ENCODE results near the gene SPTAN1. TPM values are rescaled to one million over a fixed set of nuclear protein-coding genes. Genes with fewer than 3 reads are reported as not detected.

Gene SPTAN1
- total RNA-seq, 1 donor from 2014 or later, result 286 TPM

DNA sequence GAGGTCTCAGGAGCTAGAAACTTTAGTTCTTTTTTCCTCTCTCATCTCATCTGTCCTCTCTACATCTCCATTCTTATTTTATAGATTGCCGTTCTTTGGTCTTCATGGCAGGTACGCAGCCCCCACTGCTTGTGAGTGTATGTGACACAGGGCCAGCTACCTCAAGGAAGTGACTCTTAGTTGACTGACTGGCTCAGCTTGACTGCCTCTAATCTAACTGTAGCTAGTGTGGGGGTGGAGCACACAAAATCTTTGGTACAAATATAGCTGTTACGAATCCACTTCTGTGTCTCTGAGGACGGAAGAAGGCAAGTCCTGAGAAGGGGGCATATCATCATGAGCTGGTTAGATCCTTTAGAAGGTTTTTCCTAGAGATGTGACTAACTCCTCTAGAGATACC, 19.8 kb upstream of the SPTAN1 start:
- intact Hi-C loops (cut with micrococcal nuclease), result no loop called here
- DNase-seq (ENCODE audit: low spot score), result no peak
- Mint-ChIP-seq H3K9me3 (no peaks in the 10 kb centered on the region), H3K27ac (no peak overlapping the region), H3K36me3 (ENCODE audit: low read depth) (peaks cover 53% of the 10 kb centered on the region), H3K4me3 (ENCODE audit: low read depth) (no peak overlapping the region), H3K27me3 (ENCODE audit: low read depth) (no peaks in the 10 kb centered on the region), H3K4me1 (ENCODE audit: low read depth) (no peaks in the 10 kb centered on the region)

DNA sequence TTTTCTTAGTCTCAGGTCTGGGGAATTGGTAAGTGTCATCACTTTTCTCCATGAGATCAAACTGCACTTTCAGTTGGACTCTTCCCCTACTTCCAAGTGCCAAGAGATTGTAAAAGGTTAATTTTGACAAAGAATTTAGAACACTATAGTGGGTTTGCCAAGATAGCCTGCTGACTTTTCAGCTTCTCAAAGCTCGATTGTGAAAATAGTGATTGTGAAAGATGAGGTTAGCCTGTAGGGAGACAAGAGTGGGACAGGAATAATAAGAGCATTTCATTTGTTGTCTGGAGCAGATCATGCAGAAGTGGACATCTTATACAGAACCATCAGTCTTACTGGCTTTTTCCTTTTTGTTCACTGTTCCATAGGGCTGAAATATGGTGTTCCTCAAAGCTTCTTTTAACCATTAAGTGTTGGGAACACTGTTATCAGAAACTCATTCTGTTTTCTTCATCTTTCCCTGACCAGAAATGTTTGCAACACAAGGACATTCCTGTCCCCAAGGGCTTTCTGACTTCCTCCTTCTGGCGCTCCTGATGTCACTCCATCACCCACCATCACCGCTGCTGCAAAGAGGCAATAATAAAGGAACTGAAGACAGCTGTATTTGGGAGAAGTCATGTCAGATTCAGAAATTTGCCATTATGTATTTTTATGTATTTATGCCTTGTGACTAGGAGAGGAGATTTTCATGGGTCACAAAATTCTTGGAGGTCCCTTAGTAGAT, 11.6 kb upstream of the SPTAN1 start:
- H3K9me3 Mint-ChIP-seq, result no peaks in the 10 kb centered on the region
- peaks cover 2% of the 10 kb centered on the region for H3K4me1 Mint-ChIP-seq (ENCODE audit: low read depth)
- H3K36me3 Mint-ChIP-seq (ENCODE audit: low read depth), result peaks cover 64% of the 10 kb centered on the region
- no peaks in the 10 kb centered on the region for H3K27me3 Mint-ChIP-seq (ENCODE audit: low read depth)
- intact Hi-C loops (cut with micrococcal nuclease), result no loop called here
- H3K27ac Mint-ChIP-seq, result no peak overlapping the region
- no peak overlapping the region for H3K4me3 Mint-ChIP-seq (ENCODE audit: low read depth)
- DNase-seq (ENCODE audit: low spot score), result no peak

DNA sequence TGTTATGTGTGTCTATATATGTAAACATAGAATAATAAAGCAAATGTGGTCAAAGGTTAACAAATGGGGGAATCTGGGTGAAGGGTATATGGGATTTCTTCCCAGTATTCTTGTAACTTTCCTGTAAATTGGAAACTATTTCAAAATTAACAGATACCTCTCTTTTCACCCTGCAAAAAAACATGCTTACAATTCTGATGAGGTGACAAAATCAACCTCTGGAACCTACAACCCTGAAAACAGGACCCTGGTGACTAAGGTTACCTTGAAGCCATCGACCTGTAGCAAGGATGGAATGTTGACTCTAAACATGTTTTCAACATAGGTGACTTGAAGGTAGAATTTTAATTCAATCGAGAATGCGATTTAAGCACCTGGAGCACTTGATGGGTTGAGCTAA, 5.9 kb upstream of the SPTAN1 start:
- H3K27ac Mint-ChIP-seq, result no peak overlapping the region
- no peak overlapping the region for H3K4me3 Mint-ChIP-seq (ENCODE audit: low read depth)
- H3K9me3 Mint-ChIP-seq, result no peaks in the 10 kb centered on the region
- H3K36me3 Mint-ChIP-seq (ENCODE audit: low read depth), result peaks cover 15% of the 10 kb centered on the region
- intact Hi-C loops (cut with micrococcal nuclease), result no loop called here
- DNase-seq (ENCODE audit: low spot score), result no peak
- H3K27me3 Mint-ChIP-seq (ENCODE audit: low read depth), result no peaks in the 10 kb centered on the region
- peaks cover 27% of the 10 kb centered on the region for H3K4me1 Mint-ChIP-seq (ENCODE audit: low read depth)

GRCh38 chr9:128548876-128549275, 3.5 kb upstream of the SPTAN1 start:
- intact Hi-C loops (cut with micrococcal nuclease), result no loop called here
- Mint-ChIP-seq H3K4me3 (ENCODE audit: low read depth) (no peak overlapping the region), H3K36me3 (ENCODE audit: low read depth) (peaks cover 2% of the 10 kb centered on the region), H3K4me1 (ENCODE audit: low read depth) (peaks cover 33% of the 10 kb centered on the region), H3K27me3 (ENCODE audit: low read depth) (no peaks in the 10 kb centered on the region), H3K9me3 (no peaks in the 10 kb centered on the region), H3K27ac (no peak overlapping the region)
- no peak for DNase-seq (ENCODE audit: low spot score)

- H3K27me3 Mint-ChIP-seq (ENCODE audit: low read depth), result no peaks in the 10 kb centered on the region
- DNase-seq (ENCODE audit: low spot score), result no peak
- no peaks in the 10 kb centered on the region for H3K36me3 Mint-ChIP-seq (ENCODE audit: low read depth)
- peak overlapping the region; percentile 90 for H3K27ac Mint-ChIP-seq
- intact Hi-C loops (cut with micrococcal nuclease), result loop anchor here (5.0 to 10.0 kb wide), 4 partner anchors 93 to 385 kb away; partner anchors contain the start of genes BBLN, ODF2, SET and ZDHHC12
- peak overlapping the region; percentile 54 for H3K4me3 Mint-ChIP-seq (ENCODE audit: low read depth)
- H3K4me1 Mint-ChIP-seq (ENCODE audit: low read depth), result peaks cover 33% of the 10 kb centered on the region
- H3K9me3 Mint-ChIP-seq, result no peaks in the 10 kb centered on the region
These were observed 2.2 kb upstream of the SPTAN1 start for GRCh38 chr9:128550226-128550625.

DNA sequence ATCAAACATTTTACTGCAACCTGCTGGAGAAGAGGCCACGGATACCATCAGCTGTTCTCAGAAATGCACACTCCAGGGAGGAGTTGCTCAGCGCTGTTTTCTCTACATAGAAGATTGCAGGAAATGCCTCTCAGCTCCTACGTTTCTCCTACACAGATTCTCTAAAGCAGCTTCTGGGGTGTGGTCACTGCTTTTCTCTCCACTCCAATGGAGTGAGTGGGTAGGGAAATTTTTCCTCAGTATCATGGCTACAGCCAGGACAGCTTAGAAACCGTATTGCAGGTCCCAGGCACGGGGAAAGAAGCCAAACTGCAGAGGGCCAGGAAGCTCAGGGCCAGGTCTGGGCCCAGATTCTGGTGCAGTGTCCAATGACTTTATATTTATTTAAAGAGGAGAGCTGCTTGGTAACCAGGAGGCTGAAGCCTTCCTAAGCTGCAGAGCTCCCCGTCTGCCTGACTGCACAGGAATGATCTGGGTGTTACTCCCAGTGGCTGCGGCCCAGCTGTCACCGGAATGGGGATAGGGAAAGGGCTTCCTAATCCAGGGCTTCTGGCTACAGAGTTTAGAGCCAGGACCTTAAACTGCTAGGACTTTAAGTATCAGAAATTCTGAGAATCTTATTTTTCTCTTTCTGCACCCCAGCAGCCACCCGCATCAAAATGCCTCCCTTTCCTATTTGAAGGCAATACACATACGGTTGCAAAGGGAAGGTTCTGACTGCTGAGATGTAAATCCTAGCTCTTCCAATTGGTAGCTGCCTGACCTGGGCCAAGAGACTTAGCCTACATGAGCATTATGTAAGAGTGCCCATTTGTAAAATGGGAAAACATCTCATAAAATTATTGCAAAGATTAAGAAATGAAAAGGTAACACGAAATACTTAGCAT, 1.4 kb upstream of the SPTAN1 start:
- Mint-ChIP-seq H3K36me3 (ENCODE audit: low read depth) (no peaks in the 10 kb centered on the region), H3K4me3 (ENCODE audit: low read depth) (peak overlapping the region; percentile 86), H3K27me3 (ENCODE audit: low read depth) (no peaks in the 10 kb centered on the region), H3K27ac (peak overlapping the region; percentile 91), H3K4me1 (ENCODE audit: low read depth) (peaks cover 29% of the 10 kb centered on the region), H3K9me3 (no peaks in the 10 kb centered on the region)
- peak; percentile 11 for DNase-seq (ENCODE audit: low spot score)
- intact Hi-C loops (cut with micrococcal nuclease), result loop anchor here (5.0 to 10.0 kb wide), 4 partner anchors 94 to 386 kb away; partner anchors contain the start of genes BBLN, ODF2, SET and ZDHHC12

DNA sequence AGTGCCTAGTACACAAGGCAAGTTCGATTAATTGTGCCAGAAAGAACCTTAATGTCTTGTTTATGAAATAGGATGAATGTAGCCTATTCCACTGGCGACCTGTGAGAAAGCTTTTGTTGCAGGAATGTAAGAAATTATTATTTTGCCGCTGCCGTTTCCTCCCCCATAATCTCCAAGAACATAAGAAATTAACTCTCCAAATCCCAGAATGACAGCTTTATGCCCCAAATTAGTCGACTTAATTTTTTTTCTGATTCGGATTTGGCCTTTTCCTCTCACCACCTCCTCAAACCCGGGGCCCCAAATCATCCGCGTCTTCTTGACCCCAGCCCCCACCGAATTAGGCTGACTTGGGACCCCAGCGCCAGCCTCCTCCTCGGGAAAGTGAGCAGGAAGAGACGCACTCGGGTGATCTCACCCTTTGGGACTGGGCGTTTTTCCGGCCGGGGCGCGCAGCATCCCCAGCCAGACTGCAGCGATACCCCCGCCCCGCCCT, 682 bp upstream of the SPTAN1 start:
- H3K4me1 Mint-ChIP-seq (ENCODE audit: low read depth), result peaks cover 31% of the 10 kb centered on the region
- peak overlapping the region; percentile 91 for H3K27ac Mint-ChIP-seq
- peak overlapping the region; percentile 86 for H3K4me3 Mint-ChIP-seq (ENCODE audit: low read depth)
- H3K27me3 Mint-ChIP-seq (ENCODE audit: low read depth), result no peaks in the 10 kb centered on the region
- H3K36me3 Mint-ChIP-seq (ENCODE audit: low read depth), result peaks cover 3% of the 10 kb centered on the region
- no peak for DNase-seq (ENCODE audit: low spot score)
- intact Hi-C loops (cut with micrococcal nuclease), result loop anchor here (1.0 to 10.0 kb wide), 5 partner anchors 47 to 387 kb away; partner anchors contain the start of genes BBLN, GLE1, ODF2 and SET
- H3K9me3 Mint-ChIP-seq, result no peaks in the 10 kb centered on the region

GRCh38 chr9:128552744-128553440, 505 bp downstream of the SPTAN1 start:
- H3K4me1 Mint-ChIP-seq (ENCODE audit: low read depth), result peaks cover 39% of the 10 kb centered on the region
- no peaks in the 10 kb centered on the region for H3K27me3 Mint-ChIP-seq (ENCODE audit: low read depth)
- H3K27ac Mint-ChIP-seq, result no peak overlapping the region
- intact Hi-C loops (cut with micrococcal nuclease), result loop anchor here (1.0 to 10.0 kb wide), 5 partner anchors 49 to 388 kb away; partner anchors contain the start of genes BBLN, GLE1, ODF2 and SET
- H3K4me3 Mint-ChIP-seq (ENCODE audit: low read depth), result no peak overlapping the region
- DNase-seq (ENCODE audit: low spot score), result peak; percentile 60
- no peaks in the 10 kb centered on the region for H3K9me3 Mint-ChIP-seq
- H3K36me3 Mint-ChIP-seq (ENCODE audit: low read depth), result peaks cover 12% of the 10 kb centered on the region

DNA sequence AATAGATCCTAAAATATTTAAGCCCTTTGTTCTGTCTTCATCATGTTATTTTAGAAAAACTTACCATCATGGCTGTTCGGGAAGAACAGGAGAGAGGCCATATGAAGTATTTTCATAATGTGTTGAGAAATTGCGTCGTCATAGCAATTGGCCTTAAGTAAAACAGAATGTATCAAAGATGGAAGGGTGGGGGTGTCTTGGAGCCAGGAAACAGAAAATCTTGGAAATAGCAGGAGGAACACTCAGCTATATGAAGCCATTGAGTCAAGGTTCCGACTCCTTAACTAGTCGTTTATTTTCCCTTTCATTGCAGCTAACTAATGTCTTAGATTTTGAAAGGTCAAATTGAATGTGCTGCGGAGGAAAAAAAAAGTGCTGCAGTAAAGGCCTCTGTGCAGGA, 1.3 kb downstream of the SPTAN1 start:
- no peaks in the 10 kb centered on the region for H3K27me3 Mint-ChIP-seq (ENCODE audit: low read depth)
- H3K4me3 Mint-ChIP-seq (ENCODE audit: low read depth), result no peak overlapping the region
- no peaks in the 10 kb centered on the region for H3K9me3 Mint-ChIP-seq
- intact Hi-C loops (cut with micrococcal nuclease), result loop anchor here (5.0 to 10.0 kb wide), 4 partner anchors 96 to 389 kb away; partner anchors contain the start of genes BBLN, ODF2, SET and ZDHHC12
- DNase-seq (ENCODE audit: low spot score), result no peak
- H3K36me3 Mint-ChIP-seq (ENCODE audit: low read depth), result peaks cover 15% of the 10 kb centered on the region
- no peak overlapping the region for H3K27ac Mint-ChIP-seq
- peaks cover 47% of the 10 kb centered on the region for H3K4me1 Mint-ChIP-seq (ENCODE audit: low read depth)

DNA sequence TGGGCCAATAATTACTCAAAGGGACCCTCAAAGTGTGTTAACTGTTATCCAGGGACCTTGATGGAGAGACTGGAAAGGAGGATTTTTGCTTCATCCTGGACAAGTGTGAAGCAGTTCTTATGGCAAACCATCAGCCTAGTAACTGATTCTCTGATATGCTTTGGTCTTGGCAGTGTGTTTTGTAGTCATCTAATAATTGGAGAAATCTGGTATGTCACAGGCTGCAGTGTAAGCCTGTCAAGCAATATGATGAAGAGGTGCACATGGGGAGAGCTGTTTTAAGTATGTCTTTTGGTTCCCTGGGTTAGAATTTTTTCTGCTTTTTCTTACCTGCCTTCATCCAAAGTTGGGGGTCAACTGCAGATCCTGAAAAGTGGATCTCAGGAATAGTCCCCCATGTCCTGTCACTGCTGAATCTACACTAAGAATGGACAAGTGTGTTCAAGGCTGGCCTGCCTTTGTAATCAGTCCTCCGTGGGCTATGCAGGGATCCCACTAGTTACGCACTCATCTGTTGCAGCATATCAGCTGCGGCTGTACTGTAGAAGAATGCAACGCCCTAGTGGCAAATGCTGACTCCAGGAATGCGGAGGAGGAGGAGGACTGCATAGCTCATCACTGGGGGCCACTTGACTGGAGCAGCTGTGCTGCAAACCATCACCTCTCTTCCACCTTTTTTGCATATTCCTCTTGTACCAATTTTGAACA, 1.9 kb downstream of the SPTAN1 start:
- intact Hi-C loops (cut with micrococcal nuclease), result loop anchor here (5.0 to 10.0 kb wide), 4 partner anchors 97 to 390 kb away; partner anchors contain the start of genes BBLN, ODF2, SET and ZDHHC12
- Mint-ChIP-seq H3K4me3 (ENCODE audit: low read depth) (no peak overlapping the region), H3K4me1 (ENCODE audit: low read depth) (peaks cover 51% of the 10 kb centered on the region), H3K27me3 (ENCODE audit: low read depth) (no peaks in the 10 kb centered on the region), H3K27ac (no peak overlapping the region), H3K36me3 (ENCODE audit: low read depth) (peaks cover 19% of the 10 kb centered on the region), H3K9me3 (no peaks in the 10 kb centered on the region)
- peak; percentile 11 for DNase-seq (ENCODE audit: low spot score)

- no peak overlapping the region for H3K27ac Mint-ChIP-seq
- no peak for DNase-seq (ENCODE audit: low spot score)
- no peaks in the 10 kb centered on the region for H3K9me3 Mint-ChIP-seq
- intact Hi-C loops (cut with micrococcal nuclease), result loop anchor here (10.0 kb wide), 2 partner anchors 170 to 390 kb away; partner anchors contain the start of genes BBLN and ZDHHC12
- no peaks in the 10 kb centered on the region for H3K27me3 Mint-ChIP-seq (ENCODE audit: low read depth)
- H3K4me1 Mint-ChIP-seq (ENCODE audit: low read depth), result peaks cover 42% of the 10 kb centered on the region
- no peak overlapping the region for H3K4me3 Mint-ChIP-seq (ENCODE audit: low read depth)
- H3K36me3 Mint-ChIP-seq (ENCODE audit: low read depth), result peaks cover 19% of the 10 kb centered on the region
These were observed 2.9 kb downstream of the SPTAN1 start for GRCh38 chr9:128555180-128555721.

All from activated T-helper 2 cell treated with anti-CD3 and anti-CD28 coated beads, Interferon-gamma antibody, Interleukin-2, Interleukin-4, amounts not matched to agents 10 μg/mL and 5 μg/mL and 100 μg/mL, durations not matched to agents 14 hours and 24 hours and 36 hours (primary cell).